Measurements from ENCODE around the gene SLC8A1.

The SLC8A1 gene

GRCh38 chr2:40224318-40224717 is 227.6 kb downstream of the SLC8A1 start:
- no peak for DNase-seq

- DNase-seq: peak; percentile 65
Observed at GRCh38 chr2:40220177-40220925, 231.5 kb downstream of the SLC8A1 start.

DNA sequence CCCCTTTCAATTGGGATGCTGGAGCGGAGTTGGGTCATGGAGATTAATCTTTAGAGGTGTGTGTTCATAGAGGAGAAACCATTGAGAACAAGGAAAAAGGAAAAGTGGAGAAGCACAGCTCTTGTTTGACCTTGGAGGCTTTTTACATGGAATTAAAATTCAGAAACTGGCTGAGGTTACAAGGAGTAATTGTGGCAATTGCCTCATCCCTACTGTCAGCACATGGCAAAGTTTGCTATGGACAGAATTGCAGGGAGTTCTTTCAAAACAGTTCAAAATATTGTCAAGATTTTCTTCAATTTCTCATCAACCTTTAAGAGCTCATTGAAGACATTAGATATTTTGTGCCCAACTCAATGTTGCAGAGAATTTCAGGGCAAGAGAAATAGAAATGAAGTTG is 232.7 kb downstream of the SLC8A1 start:
- DNase-seq: no peak

DNA sequence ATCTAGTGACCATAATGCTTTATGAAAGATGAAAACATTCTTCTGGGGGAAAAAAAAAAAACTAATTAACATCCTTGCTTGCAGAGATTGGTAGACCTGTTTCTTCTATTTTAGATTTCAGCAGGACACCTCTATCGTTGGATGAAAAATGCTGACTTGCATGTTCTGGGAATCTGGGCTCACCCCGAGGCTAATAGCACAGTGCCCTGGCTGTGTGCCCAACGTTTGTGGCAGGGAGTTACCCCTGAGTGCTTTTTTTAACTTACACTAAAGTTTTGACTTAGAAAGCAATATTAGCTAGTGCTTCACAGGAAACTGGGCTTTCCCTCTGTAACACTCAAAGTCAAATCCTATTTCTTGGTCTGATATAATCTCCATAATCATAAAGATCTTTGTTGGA is 233.2 kb downstream of the SLC8A1 start:
- DNase-seq: peak; percentile 60

DNA sequence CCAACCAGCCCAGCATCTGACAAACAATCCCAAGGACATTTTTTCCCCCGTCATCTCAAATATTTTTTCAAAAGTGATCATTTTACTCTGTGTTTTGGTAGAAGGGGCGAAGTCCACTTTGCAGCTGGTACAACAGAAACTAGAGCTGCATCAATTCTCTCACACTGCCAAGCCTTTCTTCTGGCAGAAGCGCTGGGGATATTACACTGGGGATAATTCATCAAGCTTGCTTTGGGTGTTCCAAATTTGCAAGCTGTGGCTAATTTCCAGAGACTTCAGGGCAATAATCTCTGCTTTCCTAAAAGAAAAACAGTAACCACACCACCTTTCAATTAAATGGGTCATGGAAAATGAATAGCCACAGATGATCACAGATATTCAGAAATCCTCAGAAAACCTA is 238.3 kb downstream of the SLC8A1 start:
- DNase-seq: no peak

DNA sequence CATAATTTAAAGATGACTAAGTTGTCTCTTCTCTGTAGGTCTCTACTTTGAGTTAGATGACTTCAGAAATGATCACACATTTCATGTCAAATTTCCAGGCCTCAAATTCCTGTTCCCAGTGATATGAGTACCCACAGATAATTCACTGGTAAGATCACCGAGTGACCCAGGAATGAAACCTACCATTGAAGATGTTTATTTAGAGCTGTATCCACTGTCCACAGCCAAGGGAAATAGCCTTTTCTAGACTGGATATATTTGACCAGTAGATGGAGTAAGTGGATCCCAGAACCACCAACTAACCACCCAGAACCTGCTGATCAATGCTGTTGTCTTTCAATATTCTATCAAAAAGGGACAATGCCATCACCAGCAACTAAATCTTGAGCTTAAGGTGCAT is 238.8 kb downstream of the SLC8A1 start:
- peak; percentile 90 for DNase-seq

DNA sequence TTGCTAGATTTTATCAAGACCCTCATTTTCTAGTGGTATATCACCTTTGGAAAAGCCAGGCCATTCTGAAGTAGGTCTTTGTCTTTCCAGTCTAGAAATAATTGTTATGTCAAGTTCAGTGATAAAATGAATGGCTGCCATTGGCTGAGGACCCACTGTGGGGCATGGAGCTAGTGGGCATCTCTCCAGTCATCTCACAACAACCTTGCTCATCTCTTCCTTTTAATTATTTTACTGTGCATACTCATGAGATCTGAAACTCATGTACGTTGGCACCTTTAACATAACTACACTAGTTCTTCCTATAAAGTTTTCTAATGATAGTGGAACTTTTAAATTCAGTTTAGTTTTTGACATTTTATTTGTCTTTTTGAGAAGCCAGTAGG is 240.9 kb downstream of the SLC8A1 start:
- DNase-seq: no peak

- DNase-seq: no peak
Observed at GRCh38 chr2:40210344-40210967, 241.4 kb downstream of the SLC8A1 start.

GRCh38 chr2:40209761-40210160 is 242.1 kb downstream of the SLC8A1 start:
- no peak for DNase-seq

DNA sequence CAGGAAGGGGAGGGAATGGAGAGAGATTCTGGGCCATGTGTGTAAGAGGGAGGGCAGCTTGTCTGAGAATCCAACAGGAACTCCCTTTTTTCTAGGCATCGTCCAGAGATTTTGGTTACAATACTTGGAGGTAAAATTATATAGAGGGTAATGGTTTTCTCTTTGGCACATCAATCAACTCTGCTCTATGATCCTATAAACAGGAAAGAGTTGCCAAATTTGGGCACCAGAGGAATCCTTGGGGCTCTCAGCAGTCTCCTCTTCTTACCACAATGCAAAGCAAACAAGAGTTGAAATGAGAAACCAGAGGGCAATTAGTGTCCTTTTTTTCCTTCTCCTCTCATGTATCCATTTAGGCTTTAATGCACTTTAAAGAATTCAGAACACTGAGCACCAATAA is 243.4 kb downstream of the SLC8A1 start:
- no peak for DNase-seq

DNA sequence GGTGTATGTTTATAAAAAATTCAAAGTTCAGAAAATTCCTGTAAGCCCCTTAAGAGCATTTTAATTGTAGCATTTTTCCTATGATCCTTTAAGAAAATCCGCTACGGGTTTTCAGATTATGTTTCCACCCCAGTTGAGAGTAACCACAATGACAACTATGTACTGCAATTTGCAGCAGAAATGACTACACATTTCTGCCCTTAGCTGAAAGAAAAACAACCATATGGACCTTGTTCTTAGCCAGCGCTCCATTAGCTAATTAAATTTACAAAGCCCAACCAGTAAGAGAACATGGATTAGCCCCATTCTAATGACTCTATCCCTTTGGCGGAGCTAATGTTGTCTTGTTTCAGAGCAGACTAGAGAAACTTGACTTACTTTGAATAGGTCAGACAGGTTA is 247.6 kb downstream of the SLC8A1 start:
- peak; percentile 84 for DNase-seq

DNA sequence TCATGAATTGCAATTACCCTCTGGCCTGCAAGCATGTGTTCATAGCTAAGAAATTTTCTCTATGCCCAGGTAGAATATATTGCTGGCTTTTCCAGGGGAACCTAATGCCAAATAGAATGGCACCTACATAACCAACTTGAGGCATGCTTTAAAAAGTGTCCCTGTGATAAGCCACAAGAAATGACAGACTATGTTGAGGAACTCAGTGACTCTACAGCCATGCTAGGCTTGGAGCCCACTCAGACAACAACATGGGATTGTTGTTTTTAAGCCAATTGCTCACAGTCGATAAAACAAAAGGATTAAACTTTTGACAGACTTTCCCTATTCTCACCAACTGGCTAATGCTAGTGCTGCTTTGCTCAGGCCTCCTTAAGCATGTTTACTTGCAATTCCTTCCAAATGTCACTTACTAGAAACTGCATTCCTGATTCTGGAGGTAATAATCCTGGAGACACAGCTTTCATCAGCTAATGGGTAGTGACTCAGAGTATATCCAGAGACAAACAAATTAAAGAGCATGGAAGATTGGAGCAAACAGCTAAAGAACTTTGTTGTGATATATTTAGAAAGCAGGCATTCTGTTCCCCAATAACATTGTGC is 249.0 kb downstream of the SLC8A1 start:
- DNase-seq: peak; percentile 63

GRCh38 chr2:40201425-40201824 is 250.5 kb downstream of the SLC8A1 start:
- DNase-seq: no peak

GRCh38 chr2:40200366-40200915 is 251.4 kb downstream of the SLC8A1 start:
- DNase-seq: peak; percentile 44

DNA sequence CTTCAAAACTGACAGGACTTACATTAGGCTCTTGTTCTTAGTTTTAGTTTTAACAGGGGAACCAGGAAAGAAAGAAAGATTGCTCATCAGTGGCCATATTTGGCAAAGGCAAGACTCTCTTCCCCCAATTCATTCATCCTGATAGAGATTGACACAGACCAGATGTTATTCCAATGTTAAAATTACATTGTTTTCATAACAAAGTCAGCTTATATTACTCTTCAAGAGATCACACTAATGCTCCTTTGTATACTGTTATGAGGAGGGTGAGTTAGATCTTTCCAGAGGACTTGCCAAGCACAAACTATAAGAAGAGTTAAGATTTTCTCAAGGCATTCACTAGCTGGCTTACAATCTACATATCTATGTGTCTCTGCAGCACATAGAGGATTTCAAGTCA is 252.1 kb downstream of the SLC8A1 start:
- DNase-seq: peak; percentile 52

DNA sequence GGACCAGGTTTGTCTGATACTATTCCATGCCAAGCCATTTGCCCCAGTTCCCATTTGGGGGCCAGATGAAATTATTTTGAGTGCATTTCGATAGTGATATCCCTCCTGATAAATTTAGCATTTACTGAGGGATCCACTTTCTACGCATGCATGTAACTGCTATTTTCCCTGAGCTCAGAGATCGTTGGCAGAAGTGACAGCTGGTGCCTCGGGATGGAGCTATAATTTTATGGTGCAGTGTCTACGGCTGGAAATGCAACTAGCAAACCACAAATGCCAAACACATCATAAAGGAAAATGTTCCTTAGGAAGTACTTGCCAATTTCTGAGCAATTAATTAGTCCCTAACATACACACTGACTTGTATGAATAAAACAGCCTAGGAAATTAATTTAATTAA is 254.8 kb downstream of the SLC8A1 start:
- DNase-seq: no peak

- no peak for DNase-seq
Observed at GRCh38 chr2:40193670-40194026, 258.2 kb downstream of the SLC8A1 start.

DNA sequence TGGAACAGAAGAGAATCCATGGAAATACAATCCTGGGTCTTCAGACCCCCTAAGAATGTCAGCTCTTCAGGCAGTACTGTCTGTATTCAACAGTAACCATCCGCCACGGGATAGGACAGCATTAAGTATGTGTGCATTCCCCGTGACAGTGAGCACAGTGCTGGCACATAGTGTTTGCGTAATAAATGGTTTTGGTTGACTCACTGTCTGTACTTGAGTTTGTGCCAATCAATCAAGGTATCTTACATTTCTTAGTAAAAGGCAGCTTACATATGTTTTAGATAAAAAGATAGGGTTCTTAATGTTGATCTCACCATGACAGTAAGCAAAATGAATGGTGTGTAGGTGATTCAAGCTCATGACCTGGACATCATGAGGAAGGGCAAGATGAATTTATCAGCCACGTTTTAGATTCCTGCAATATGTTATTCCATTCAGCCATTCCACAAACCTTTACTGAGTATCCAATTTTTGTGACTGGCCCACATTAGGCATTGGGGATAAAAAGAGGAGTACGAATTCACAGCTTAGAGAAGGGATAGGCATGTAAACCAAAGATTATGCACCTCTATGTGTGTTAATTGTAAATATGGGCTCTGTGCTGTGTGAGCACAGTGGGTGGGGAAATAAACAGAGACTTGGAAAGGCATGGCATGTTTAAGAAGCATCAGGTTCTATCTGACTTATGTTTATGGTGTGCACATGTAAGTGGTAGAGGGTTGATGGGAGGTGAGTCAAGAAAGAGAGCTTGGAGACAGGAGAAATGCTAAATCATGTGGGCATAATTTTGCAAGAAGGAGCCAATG is 258.8 kb downstream of the SLC8A1 start:
- DNase-seq: peak; percentile 55

GRCh38 chr2:40190457-40190856 is 261.4 kb downstream of the SLC8A1 start:
- DNase-seq: no peak

- DNase-seq: no peak
Observed at GRCh38 chr2:40189881-40190280, 262.0 kb downstream of the SLC8A1 start.

DNA sequence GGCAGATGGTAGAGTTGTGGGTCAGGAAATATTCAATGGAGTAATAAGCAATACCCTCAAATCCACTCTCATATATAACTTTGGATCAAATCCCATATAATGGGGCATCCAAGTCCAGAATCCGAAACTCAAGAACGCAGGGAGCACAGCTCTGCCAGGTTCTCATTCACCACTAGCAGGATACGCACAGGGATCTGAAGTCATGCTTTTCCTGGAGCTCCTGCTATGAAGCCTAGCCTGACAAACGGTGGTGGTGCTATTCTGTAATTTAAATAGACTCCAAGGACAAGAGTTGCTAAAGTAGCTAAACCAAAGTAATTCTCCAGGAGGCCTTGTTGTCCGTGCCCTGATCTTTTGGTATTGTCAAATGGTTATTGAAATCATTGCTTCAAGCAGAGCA is 264.8 kb downstream of the SLC8A1 start:
- DNase-seq: no peak

DNA sequence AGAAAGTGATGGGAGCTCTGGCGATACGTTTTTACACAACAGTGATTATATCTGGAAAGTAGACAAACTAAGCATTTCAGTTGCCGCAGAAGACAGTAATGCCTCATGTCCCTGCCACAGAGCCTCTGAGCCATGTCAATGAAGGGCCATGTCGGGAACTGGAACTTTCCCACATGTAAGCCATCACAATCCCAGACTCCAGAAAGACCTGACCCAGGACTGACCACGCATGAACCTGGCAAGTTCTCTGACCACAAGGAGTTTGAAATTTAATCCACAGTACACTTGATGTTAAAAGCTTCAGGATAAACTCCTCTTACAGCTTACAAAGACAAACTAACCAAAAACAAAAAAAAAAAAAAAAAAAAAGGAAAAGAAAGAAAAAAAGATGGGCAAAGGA is 267.3 kb downstream of the SLC8A1 start:
- no peak for DNase-seq

DNA sequence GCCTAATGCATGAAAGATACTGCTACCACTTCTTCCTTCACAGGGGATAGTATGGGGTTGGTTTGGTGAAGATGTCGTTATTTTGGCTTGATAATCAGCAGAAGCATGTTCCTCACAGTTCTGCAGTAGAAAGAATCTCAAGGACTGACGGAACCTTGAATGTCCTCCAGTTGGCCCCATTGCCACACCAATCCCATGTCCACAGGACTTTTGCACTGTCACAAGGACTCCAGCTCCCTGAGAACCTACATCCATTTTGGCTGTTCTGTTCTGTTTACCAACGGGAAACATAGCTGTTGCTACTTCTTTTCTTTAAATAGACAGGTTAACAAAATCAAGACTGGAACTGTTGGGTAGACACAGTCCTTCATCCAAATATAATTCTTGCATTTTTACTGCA is 270.0 kb downstream of the SLC8A1 start:
- DNase-seq: no peak

Data from fibroblast of skin of scalp (primary cell).